ENCODE results near the gene ASB16. TPM values are rescaled to one million over a fixed set of nuclear protein-coding genes. Genes with fewer than 3 reads are reported as not detected.
A peak's percentile ranks its signal among the peaks of the same experiment; 100 is the strongest.

Gene ASB16
- total and polyA plus RNA-seq, 2 donors (not counting 3 experiments of a cell fraction or from before 2014, with no cell fraction given) = not detected

- BruUV-seq (replicated peaks) = no TSS peak
- peak; percentile 67 for FAIRE-seq
- dilution Hi-C loops (cut with MboI; ENCODE audit: extremely low pct_ligation_motif_present, low sequenced_read_pairs) = no loop called here
Measured at GRCh38 chr17:44222112-44222869, 51.8 kb downstream of the ASB16 start.

More at GRCh38 chr17:44222112-44222869, 51.8 kb downstream of the ASB16 start:
- Histone ChIP-seq H3K79me2 (ENCODE audit: control insufficient read depth, insufficient read depth, low read length) (peaks cover 19% of the 10 kb centered on the region), H3K36me3 (ENCODE audit: control insufficient read depth in 2 of 2, extremely low read depth in 1 of 2, insufficient read depth in 2 of 2, low read length in 2 of 2) (no peaks in the 10 kb centered on the region), H3K4me1 (ENCODE audit: control insufficient read depth, extremely low read depth, insufficient read depth, low read length) (peaks cover 37% of the 10 kb centered on the region), H3K4me3 (replicated peaks in 1 of 3; ENCODE audit: insufficient read depth in 1 of 3, low read depth in 1 of 3, low read length in 3 of 3) (peak overlapping the region; percentile 34 to 68 (median 46)), H4K20me1 (replicated peaks; ENCODE audit: control insufficient read depth, extremely low read depth, insufficient read depth, low read length) (no peaks in the 10 kb centered on the region), H3K9ac (replicated peaks; ENCODE audit: extremely low read depth, insufficient read depth, low read length) (peak overlapping the region; percentile 38), H3K9me3 (replicated peaks; ENCODE audit: control insufficient read depth, insufficient read depth, low read length) (no peaks in the 10 kb centered on the region), H3K27me3 (ENCODE audit: control insufficient read depth in 2 of 2, insufficient read depth in 2 of 2, low read length in 2 of 2) (no peaks in the 10 kb centered on the region), H3K4me2 (ENCODE audit: insufficient read depth, low read length) (peak overlapping the region; percentile 86), H3K9me1 (replicated peaks; ENCODE audit: control insufficient read depth, extremely low read depth, insufficient read depth, low read length) (no peaks in the 10 kb centered on the region), H3K27ac (ENCODE audit: insufficient read depth, low read depth, low read length) (peak overlapping the region; percentile 72), H2AFZ (ENCODE audit: low read depth, low read length) (peak overlapping the region; percentile 43)
- intact Hi-C loops (cut with micrococcal nuclease) = loop anchor here (1.0 to 5.0 kb wide), 2 partner anchors 85 to 102 kb away; partner anchors contain the start of genes RUNDC3A and SLC25A39
- ChIA-PET POLR2A (interaction anchor here (0.6 to 1.4 kb wide), 4 partner anchors 23 to 94 kb away, joined by 4 to 6 read pairs (median 4); partner anchors contain the start of gene ATXN7L3), CTCF (interaction anchor here (0.7 to 7.3 kb wide), 17 partner anchors 11 to 301 kb away, joined by 3 to 68 read pairs (median 4); partner anchors contain the start of genes FAM171A2, RUNDC3A and SLC25A39)
- DNase-seq (ENCODE audit: low read depth, low spot score) = peak; percentile 71
- TF ChIP-seq CTCF (IDR thresholded peaks at IDR 0.05; ENCODE audit: extremely low read depth in 1 of 2, insufficient read depth in 1 of 2, low read depth in 1 of 2, low read length in 2 of 2) (peak; percentile 12 to 34), GATA2 (IDR thresholded peaks at IDR 0.05; ENCODE audit: insufficient read depth, insufficient read length, low read depth, low read length) (no peak), POLR2A (IDR thresholded peaks at IDR 0.05; ENCODE audit: low read depth, low read length) (peak; percentile 79), POLR2AphosphoS5 (IDR thresholded peaks at IDR 0.05; ENCODE audit: insufficient read depth, low read depth, low read length) (no peak)

Measured in endothelial cell of umbilical vein (primary cell).